HCT116 (cell line): ENCODE results near the gene NT5E. TPM values are rescaled to one million over a fixed set of nuclear protein-coding genes. Genes with fewer than 3 reads are reported as not detected.

Source experiments
- ATAC-seq: fragments of 200-7000 bp; cut with Tn5 transposase; 2 replicates; pipeline ENCODE4 v1.9.1; 2020; ENCODE audit warnings: mild to moderate bottlenecking, moderate library complexity
- BruUV-seq: library from RNA; stranded (reverse); fragments of 400-500 nt; replicated peaks from 2 replicates; lab custom pipeline; 2021; lab: Mats Ljungman, UMichigan
- CTCF ChIA-PET: fragments of 300-600 bp; sonication (Branson Sonifier 250); formaldehyde crosslinking; loops from one replicate; lab custom pipeline; 2021; ENCODE audit warnings: antibody characterized with exemption; lab: Charles Lee
- POLR2A ChIA-PET: fragments of 300-600, 350-600 bp; sonication (Branson Sonifier 250); formaldehyde crosslinking; loops from one replicate; lab custom pipeline; 2021; ENCODE audit warnings: antibody characterized with exemption; lab: Charles Lee
- RAD21 ChIA-PET, 2 experiments: fragments of 300-600 bp; sonication (Branson Sonifier 250); formaldehyde crosslinking; loops; one replicate each; lab custom pipeline; 2023; ENCODE audit warnings: low total read pairs in 2 of 2; ENCODE audit not compliant: uncharacterized antibody in 2 of 2, unreplicated experiment in 2 of 2, low non-redundant PET in 1 of 2; lab: Charles Lee
- DNase-seq: peaks from one replicate; pipeline ENCODE4 v3.0.0-alpha.2; 2010; ENCODE audit warnings: low read depth, low spot score
- H2AFZ ChIP-seq: fragments of 200-600 bp; shearing (Covaris generic), sonication (generic); 2 replicates; pipeline ENCODE4 v1.6.1; 2017; ENCODE audit warnings: low read depth, mixed run types, mixed read lengths, antibody characterized with exemption, low read length; ENCODE audit not compliant: poor library complexity, severe bottlenecking
- H3K27ac ChIP-seq: 2 replicates; pipeline ENCODE4 v1.5.1; 2012; ENCODE audit warnings: low read depth, low read length
- H3K27me3 ChIP-seq: fragments of 200-600 bp; sonication (generic); 2 replicates; pipeline ENCODE4 v1.6.1; 2016; ENCODE audit warnings: mixed run types, low read length, mixed read lengths; ENCODE audit not compliant: insufficient read depth
- H3K36me3 ChIP-seq, 2 experiments: fragments of 200-500 bp in 1 of 2; fragments of 200-600 bp in 1 of 2; sonication (Bioruptor generic) in 1 of 2; sonication (generic) in 1 of 2; 2 replicates each; pipeline versions ENCODE4 v1.5.1 to v1.6.1; 2014 to 2016; ENCODE audit warnings: low read length in 2 of 2, inconsistent platforms in 1 of 2, mixed read lengths in 1 of 2, mixed run types in 1 of 2; ENCODE audit not compliant: insufficient read depth in 2 of 2, control insufficient read depth in 1 of 2
- H3K4me1 ChIP-seq, 2 experiments: fragments of 200-600 bp in 1 of 2; sonication (generic) in 1 of 2; 2 replicates each; pipeline versions ENCODE4 v1.5.1 to v1.6.1; 2012 to 2017; ENCODE audit warnings: low read length in 2 of 2, inconsistent platforms in 1 of 2, mild to moderate bottlenecking in 1 of 2, mixed read lengths in 1 of 2, mixed run types in 1 of 2, moderate library complexity in 1 of 2; ENCODE audit not compliant: insufficient read depth in 2 of 2, control insufficient read depth in 1 of 2
- H3K4me2 ChIP-seq: fragments of 200-600 bp; sonication (generic); 2 replicates; pipeline ENCODE4 v1.6.1; 2017; ENCODE audit warnings: mixed run types, low read length, mixed read lengths
- H3K4me3 ChIP-seq, 2 experiments: fragments of 200-600 bp in 1 of 2; sonication (generic) in 1 of 2; replicated peaks in 1 of 2; 2 replicates each; pipeline ENCODE4 v1.5.1; 2011 to 2016; ENCODE audit warnings: low read length in 2 of 2, control low read depth in 1 of 2, low read depth in 1 of 2, mild to moderate bottlenecking in 1 of 2, mixed read lengths in 1 of 2, mixed run types in 1 of 2
- H3K79me2 ChIP-seq: fragments of 200-600 bp; sonication (generic); 2 replicates; pipeline ENCODE4 v1.6.1; 2017; ENCODE audit warnings: mild to moderate bottlenecking, mixed run types, low read length, moderate library complexity, mixed read lengths; ENCODE audit not compliant: insufficient read depth
- H3K9ac ChIP-seq: fragments of 200-600 bp; sonication (generic); 2 replicates; pipeline ENCODE4 v1.6.1; 2016; ENCODE audit warnings: low read length, mixed read lengths
- H3K9me2 ChIP-seq: fragments of 200-600 bp; sonication (generic), shearing (Covaris generic); 2 replicates; pipeline ENCODE4 v1.6.1; 2017; ENCODE audit warnings: mixed run types, mild to moderate bottlenecking, moderate library complexity; ENCODE audit not compliant: insufficient read depth
- H3K9me3 ChIP-seq, 2 experiments: fragments of 200-500 bp in 1 of 2; fragments of 200-600 bp in 1 of 2; sonication (Bioruptor generic) in 1 of 2; sonication (generic) in 1 of 2; 2 replicates each; pipeline ENCODE4 v1.6.1; 2014 to 2017; ENCODE audit warnings: low read length in 2 of 2, mixed read lengths in 2 of 2, inconsistent platforms in 1 of 2, low read depth in 1 of 2, mild to moderate bottlenecking in 1 of 2, mixed run types in 1 of 2, moderate library complexity in 1 of 2; ENCODE audit not compliant: control insufficient read depth in 1 of 2, insufficient read depth in 1 of 2
- H4K20me1 ChIP-seq: fragments of 200-600 bp; sonication (generic), shearing (Covaris generic); 2 replicates; pipeline ENCODE4 v1.6.1; 2017; ENCODE audit warnings: mixed run types, mild to moderate bottlenecking, moderate library complexity; ENCODE audit not compliant: insufficient read depth
- ATF3 ChIP-seq: IDR thresholded peaks from 2 replicates; pipeline ENCODE4 v1.6.1; 2012
- CBX3 ChIP-seq: IDR thresholded peaks from 2 replicates; pipeline ENCODE4 v1.6.1; 2012; ENCODE audit warnings: low read depth
- CEBPB ChIP-seq: IDR thresholded peaks from 2 replicates; pipeline ENCODE4 v1.6.1; 2012; ENCODE audit warnings: low read depth
- CTCF ChIP-seq, 3 experiments: fragments of 200-600 bp in 1 of 3; sonication (generic) in 1 of 3; IDR thresholded peaks in 2 of 3; conservative IDR thresholded peaks in 1 of 3; 2 replicates each; pipeline ENCODE4 v1.5.1; 2012 to 2017; ENCODE audit warnings: low read depth in 2 of 3, low read length in 2 of 3, antibody characterized with exemption in 1 of 3, borderline replicate concordance in 1 of 3, control low read depth in 1 of 3, mild to moderate bottlenecking in 1 of 3, mixed read lengths in 1 of 3, mixed run types in 1 of 3, moderate library complexity in 1 of 3; ENCODE audit not compliant: insufficient read depth in 1 of 3
- EGR1 ChIP-seq: IDR thresholded peaks from 2 replicates; pipeline ENCODE4 v1.6.1; 2012; ENCODE audit warnings: low read depth
- ELF1 ChIP-seq: IDR thresholded peaks from 2 replicates; pipeline ENCODE4 v1.6.1; 2012; ENCODE audit warnings: low read depth, borderline replicate concordance
- EZH2 ChIP-seq: fragments of 200-600 bp; sonication (generic); IDR thresholded peaks from 2 replicates; pipeline ENCODE4 v1.6.1; 2017; ENCODE audit warnings: antibody characterized with exemption, mixed run types
- EZH2phosphoT487 ChIP-seq: fragments of 200-600 bp; IDR thresholded peaks from 2 replicates; pipeline ENCODE4 v1.6.1; 2018; ENCODE audit warnings: antibody characterized with exemption, borderline replicate concordance
- FOSL1 ChIP-seq: IDR thresholded peaks from 2 replicates; pipeline ENCODE4 v1.6.1; 2012; ENCODE audit warnings: low read depth
- MAX ChIP-seq: IDR thresholded peaks from 2 replicates; pipeline ENCODE4 v1.6.1; 2012
- POLR2A ChIP-seq: IDR thresholded peaks from 2 replicates; pipeline ENCODE4 v1.7.0; 2011; ENCODE audit warnings: borderline replicate concordance; ENCODE audit not compliant: insufficient read depth, insufficient read length; ENCODE audit errors: extremely low read depth
- REST ChIP-seq: IDR thresholded peaks from 2 replicates; pipeline ENCODE4 v1.6.1; 2012; ENCODE audit warnings: low read depth
- SIN3A ChIP-seq: IDR thresholded peaks from 2 replicates; pipeline ENCODE4 v1.6.1; 2012; ENCODE audit warnings: low read depth
- SRF ChIP-seq: IDR thresholded peaks from 2 replicates; pipeline ENCODE4 v1.6.1; 2012; ENCODE audit warnings: low read depth
- TCF7L2 ChIP-seq: IDR thresholded peaks from 2 replicates; pipeline ENCODE4 v1.7.0; 2011; ENCODE audit warnings: borderline replicate concordance, inconsistent platforms; ENCODE audit not compliant: insufficient read depth, insufficient read length; ENCODE audit errors: extremely low read depth
- ZBTB33 ChIP-seq: IDR thresholded peaks from 2 replicates; pipeline ENCODE4 v1.6.1; 2011; ENCODE audit warnings: mild to moderate bottlenecking, low read length, moderate library complexity; ENCODE audit not compliant: insufficient replicate concordance; ENCODE audit errors: extremely low read depth
- ZFX ChIP-seq: fragments of 450-650 bp; IDR thresholded peaks from 2 replicates; pipeline ENCODE4 v1.6.1; 2017
- ZNF274 ChIP-seq: fragments of 200-500 bp; sonication (Bioruptor generic); IDR thresholded peaks from 2 replicates; pipeline ENCODE4 v1.6.1; 2014; ENCODE audit warnings: mild to moderate bottlenecking, low read depth, low read length, inconsistent platforms
- intact Hi-C: fragments of 100-400 bp; cut with micrococcal nuclease; formaldehyde crosslinking; loops from 2 replicates; pipeline ENCODE4 v1.10.0; 2022
- total RNA-seq: library from RNA; stranded (reverse); gene quantifications from one replicate; pipeline ENCODE4 v1.2.1, GENCODE V29; 2021; ENCODE audit not compliant: unreplicated experiment

The NT5E gene
- total RNA-seq, 1 experiment from 2014 or later: 68.2 TPM

- peak overlapping the region; percentile 7; the same call in 1 of the 2 replicates for H3K4me2 ChIP-seq
- TF ChIP-seq CTCF (IDR thresholded peaks at IDR 0.05 in 2 of 3, conservative IDR thresholded peaks at IDR 0.05 in 1 of 3; ENCODE audit: borderline replicate concordance in 1 of 3, insufficient read depth in 1 of 3, low read depth in 2 of 3, low read length in 2 of 3) (peak; percentile 71 to 100 (median 99); a peak in 5 of 6 replicates), EZH2 (no peak), MAX (no peak; the same call in 1 of the 2 replicates), ZFX (no peak), SIN3A (no peak), FOSL1 (no peak), CEBPB (no peak), TCF7L2 (no peak), EZH2phosphoT487 (no peak), POLR2A (no peak), SRF (no peak), ATF3 (no peak), EGR1 (no peak), CBX3 (peak; percentile 68; the same call in 1 of the 2 replicates), REST (no peak), ZNF274 (no peak), ZBTB33 (peak; percentile 15), ELF1 (no peak)
Measured at GRCh38 chr6:85482905-85483700, 33.2 kb downstream of the NT5E start.

More at GRCh38 chr6:85482905-85483700, 33.2 kb downstream of the NT5E start:
- intact Hi-C loops: loop anchor here (1.0 to 2.0 kb wide), 2 partner anchors 32 to 128 kb away; partner anchors contain the start of gene NT5E
- no peaks in the 10 kb centered on the region for H3K79me2 ChIP-seq
- no peak overlapping the region for H3K27ac ChIP-seq
- ATAC-seq (peak; percentile 95), DNase-seq (no peak)
- peaks cover 0 to 23% of the 10 kb centered on the region in 2 experiments; a peak in 2 of 4 replicates for H3K4me1 ChIP-seq
- RAD21 ChIA-PET: interaction anchor here (0.7 to 1.0 kb wide), 8 partner anchors 18 to 128 kb away, joined by 3 to 7 read pairs (median 4); partner anchors contain the start of gene NT5E (in 1 of the 2)
- no peaks in the 10 kb centered on the region for H3K27me3 ChIP-seq
- no peak overlapping the region for H2AFZ ChIP-seq
- POLR2A ChIA-PET: interaction anchor here (0.7 to 1.7 kb wide), 5 partner anchors 18 to 129 kb away, joined by 3 to 7 read pairs (median 3); no protein-coding TSS in a partner anchor
- CTCF ChIA-PET: interaction anchor here (0.8 to 3.8 kb wide), 16 partner anchors 10 to 129 kb away, joined by 3 to 47 read pairs (median 6); no protein-coding TSS in a partner anchor
- no peaks in the 10 kb centered on the region for H4K20me1 ChIP-seq
- no peak overlapping the region for H3K4me3 ChIP-seq
- H3K9me2 ChIP-seq: no peaks in the 10 kb centered on the region
- 0 out of 4 replicates have a peak, but pooled peaks cover 0 to 3% of the 10 kb centered on the region in 2 experiments for H3K36me3 ChIP-seq
- H3K9ac ChIP-seq: no peak overlapping the region
- no peaks in the 10 kb centered on the region for H3K9me3 ChIP-seq
- BruUV-seq: no TSS peak
